HG03575 (cell line): ENCODE data around the gene LRRC8B.
"Not testable (repeated sequence)": the region's sequence is repeated elsewhere in the genome, so short reads cannot be mapped to it uniquely, and the experiment has no call there.

Experiments used
- ATAC-seq: cut with Tn5 transposase; IDR thresholded peaks from one replicate; pipeline ENCODE4 v1.9.1; 2021; ENCODE audit not compliant: unreplicated experiment, insufficient number of reproducible peaks, low FRiP score; ENCODE audit errors: extremely low read depth

The LRRC8B gene

GRCh38 chr1:89524369-89525168 lies at the start of gene LRRC8B:
TSS of gene LRRC8B (plus strand) at chr1:89524829. CDS start at chr1:89582651, 57,822 bp downstream.
- ATAC-seq, result peak; percentile 31

- ATAC-seq, result no peak
Observed at GRCh38 chr1:89475269-89475668, 49.4 kb upstream of the LRRC8B start.

- ATAC-seq, result no peak
Observed at GRCh38 chr1:89476072-89476471, 48.6 kb upstream of the LRRC8B start.

GRCh38 chr1:89483010-89483756 lies 41.4 kb upstream of the LRRC8B start:
- no peak for ATAC-seq

GRCh38 chr1:89483757-89484077 lies 40.9 kb upstream of the LRRC8B start:
- no peak for ATAC-seq

GRCh38 chr1:89484092-89485038 lies 40.3 kb upstream of the LRRC8B start:
- ATAC-seq, result no peak

- no peak for ATAC-seq
Observed at GRCh38 chr1:89487972-89488371, 36.7 kb upstream of the LRRC8B start.

GRCh38 chr1:89489047-89489729 lies 35.4 kb upstream of the LRRC8B start:
- no peak for ATAC-seq

GRCh38 chr1:89490389-89490788 lies 34.2 kb upstream of the LRRC8B start:
- ATAC-seq, result no peak

GRCh38 chr1:89499320-89499719 lies 25.3 kb upstream of the LRRC8B start:
- ATAC-seq, result no peak

GRCh38 chr1:89502042-89502441 lies 22.6 kb upstream of the LRRC8B start:
- ATAC-seq, result no peak

- no peak for ATAC-seq
Observed at GRCh38 chr1:89502895-89503294, 21.7 kb upstream of the LRRC8B start.

- no peak for ATAC-seq
Observed at GRCh38 chr1:89503690-89504089, 20.9 kb upstream of the LRRC8B start.

GRCh38 chr1:89510061-89510460 lies 14.6 kb upstream of the LRRC8B start:
- ATAC-seq, result not testable (repeated sequence)

GRCh38 chr1:89512996-89513720 lies 11.5 kb upstream of the LRRC8B start:
- no peak for ATAC-seq

- ATAC-seq, result no peak
Observed at GRCh38 chr1:89516055-89516454, 8.6 kb upstream of the LRRC8B start.

- no peak for ATAC-seq
Observed at GRCh38 chr1:89518221-89518631, 6.4 kb upstream of the LRRC8B start.

- ATAC-seq, result peak; percentile 62
Observed at GRCh38 chr1:89519779-89520358, 4.8 kb upstream of the LRRC8B start.
